K562 (cell line): Measurements from ENCODE around the gene ZNRD2. TPM values are rescaled to one million over a fixed set of nuclear protein-coding genes. Genes with fewer than 3 reads are reported as not detected.

Experiments
- ASH1L ChIP-seq: fragments of 450-650 bp; IDR thresholded peaks from 2 replicates; pipeline ENCODE4 v1.6.1; 2018; ENCODE audit warnings: borderline replicate concordance, mild to moderate bottlenecking, low read depth; ENCODE audit not compliant: partially characterized antibody
- CBFA2T3 ChIP-seq: fragments of 450-650 bp; IDR thresholded peaks from 2 replicates; pipeline ENCODE4 v1.6.1; 2017
- GATA2 ChIP-seq: sonication (generic); formaldehyde crosslinking; IDR thresholded peaks from 2 replicates; pipeline ENCODE4 v1.4.0; 2020; ENCODE audit warnings: mild to moderate bottlenecking, missing genetic modification reagents
- HCFC1 ChIP-seq: IDR thresholded peaks from 2 replicates; pipeline ENCODE4 v1.6.1; 2012; ENCODE audit warnings: low read depth, low read length, improper control_type of control experiment
- HDAC2 ChIP-seq: fragments of 450-650 bp; IDR thresholded peaks from 2 replicates; pipeline ENCODE4 v1.6.1; 2016; ENCODE audit warnings: mild to moderate bottlenecking
- HNRNPUL1 ChIP-seq: fragments of 200-400 bp; formaldehyde crosslinking; IDR thresholded peaks from 2 replicates; pipeline ENCODE4 v1.6.1; 2017; ENCODE audit warnings: low read length
- KLF1 ChIP-seq: fragments of 450-650 bp; IDR thresholded peaks from 2 replicates; pipeline ENCODE4 v1.6.1; 2016; ENCODE audit warnings: missing genetic modification characterization, missing compliant biosample characterization
- LEF1 ChIP-seq: fragments of 450-650 bp; IDR thresholded peaks from 2 replicates; pipeline ENCODE4 v1.6.1; 2016; ENCODE audit warnings: mild to moderate bottlenecking
- MAFF ChIP-seq: IDR thresholded peaks from 2 replicates; pipeline ENCODE4 v1.6.1; 2012; ENCODE audit warnings: low read length, improper control_type of control experiment
- MCM2 ChIP-seq: fragments of 450-650 bp; IDR thresholded peaks from 2 replicates; pipeline ENCODE4 v1.6.1; 2017; ENCODE audit warnings: low read depth, mild to moderate bottlenecking
- MTA2 ChIP-seq: fragments of 450-650 bp; IDR thresholded peaks from 2 replicates; pipeline ENCODE4 v1.6.1; 2016; ENCODE audit warnings: low read depth
- NCOA4 ChIP-seq: fragments of 450-650 bp; IDR thresholded peaks from 2 replicates; pipeline ENCODE4 v1.6.1; 2018; ENCODE audit warnings: mild to moderate bottlenecking; ENCODE audit not compliant: partially characterized antibody
- POLR2A ChIP-seq: fragments of 450-650 bp; conservative IDR thresholded peaks from 2 replicates; pipeline ENCODE4 v1.6.1; 2016
- POLR3A ChIP-seq: IDR thresholded peaks from 2 replicates; pipeline ENCODE4 v1.6.1; 2011; ENCODE audit warnings: borderline replicate concordance, mild to moderate bottlenecking, moderate library complexity; ENCODE audit not compliant: insufficient read length, insufficient read depth; ENCODE audit errors: extremely low read depth
- PTBP1 ChIP-seq: fragments of 200-400 bp; formaldehyde crosslinking; IDR thresholded peaks from 2 replicates; pipeline ENCODE4 v1.6.1; 2017; ENCODE audit warnings: low read depth, low read length
- SMAD2 ChIP-seq: fragments of 150-350 bp; IDR thresholded peaks from 2 replicates; pipeline ENCODE4 v1.6.1; 2014; ENCODE audit warnings: low read depth, mild to moderate bottlenecking, low read length
- STAT5A ChIP-seq: IDR thresholded peaks from 2 replicates; pipeline ENCODE4 v1.6.1; 2012; ENCODE audit warnings: low read length, inconsistent platforms, borderline replicate concordance
- TBP ChIP-seq: optimal IDR thresholded peaks from 2 replicates; pipeline ENCODE3; 2011; ENCODE audit warnings: low read depth, low read length, improper control_type of control experiment
- TGIF2 ChIP-seq: sonication (generic); formaldehyde crosslinking; IDR thresholded peaks from 2 replicates; pipeline ENCODE4 v1.8.1; 2022; ENCODE audit warnings: mild to moderate bottlenecking, missing genetic modification reagents, moderate library complexity
- TSHZ1 ChIP-seq: fragments of 250-450 bp; sonication (Bioruptor Pico); IDR thresholded peaks from 2 replicates; pipeline ENCODE4 v1.4.0; 2020; ENCODE audit warnings: mild to moderate bottlenecking, moderate library complexity
- ZBTB1 ChIP-seq: sonication (generic); formaldehyde crosslinking; IDR thresholded peaks from 2 replicates; pipeline ENCODE4 v1.8.1; 2023; ENCODE audit warnings: missing genetic modification reagents, low read depth, mild to moderate bottlenecking, borderline replicate concordance
- ZBTB17 ChIP-seq: fragments of 450-650 bp; formaldehyde crosslinking; IDR thresholded peaks from 2 replicates; pipeline ENCODE4 v1.4.0; 2020; ENCODE audit warnings: mild to moderate bottlenecking
- ZNF174 ChIP-seq: fragments of 250-450 bp; sonication (Bioruptor Pico); IDR thresholded peaks from 2 replicates; pipeline ENCODE4 v1.4.0; 2020; ENCODE audit warnings: mild to moderate bottlenecking
- ZNF232 ChIP-seq: sonication (generic); formaldehyde crosslinking; IDR thresholded peaks from 2 replicates; pipeline ENCODE4 v1.8.0; 2022; ENCODE audit warnings: mild to moderate bottlenecking, missing genetic modification reagents
- ZNF274 ChIP-seq: IDR thresholded peaks from 2 replicates; pipeline ENCODE4 v1.6.1; 2011; ENCODE audit warnings: low read depth, mild to moderate bottlenecking, low read length, moderate library complexity, borderline replicate concordance
- ZNF311 ChIP-seq: fragments of 250-450 bp; sonication (Bioruptor Pico); IDR thresholded peaks from 2 replicates; pipeline ENCODE4 v1.4.0; 2020; ENCODE audit warnings: mild to moderate bottlenecking, moderate library complexity
- ZNF431 ChIP-seq: sonication (generic); formaldehyde crosslinking; IDR thresholded peaks from 2 replicates; pipeline ENCODE4 v1.8.0; 2022; ENCODE audit warnings: mild to moderate bottlenecking, missing genetic modification reagents
- ZNF551 ChIP-seq: fragments of 250-450 bp; sonication (Bioruptor Pico); IDR thresholded peaks from 2 replicates; pipeline ENCODE4 v1.5.0; 2021; ENCODE audit warnings: mild to moderate bottlenecking, moderate library complexity
- ZNF75A ChIP-seq: fragments of 450-650 bp; formaldehyde crosslinking; IDR thresholded peaks from 2 replicates; pipeline ENCODE4 v1.4.0; 2020; ENCODE audit warnings: mild to moderate bottlenecking
- ZNF778 ChIP-seq: fragments of 450-650 bp; formaldehyde crosslinking; IDR thresholded peaks from 2 replicates; pipeline ENCODE4 v1.4.0; 2020; ENCODE audit warnings: mild to moderate bottlenecking, moderate library complexity
- ZNF780A ChIP-seq: fragments of 250-450 bp; sonication (Bioruptor Pico); IDR thresholded peaks from 2 replicates; pipeline ENCODE4 v1.5.0; 2021; ENCODE audit warnings: mild to moderate bottlenecking
- polyA plus RNA-seq, 8 experiments: library from polyadenylated mRNA; depleted of rRNA in 4 of 8; stranded (reverse) in 5 of 8; unstranded in 3 of 8; fragments of >200 nt; fragmentation: Nextera tagmentation in 2 of 8; fragmentation: Illumina TruSeq in 1 of 8; extraction: Ambion mirVana in 2 of 8; extraction: Trizol in 1 of 8; gene quantifications; 2 replicates each; pipeline versions ENCODE4 v1.2.1 to v1.2.3, GENCODE V29; 2011 to 2014; ENCODE audit warnings: inconsistent platforms in 1 of 8, missing spikeins in 1 of 8
- total RNA-seq, 7 experiments: library from RNA; depleted of rRNA in 6 of 7; stranded (reverse); fragments of >200 nt in 6 of 7; fragmentation: Illumina TruSeq in 2 of 7; extraction: Trizol in 2 of 7; gene quantifications; 2 replicates each; pipeline versions ENCODE4 v1.2.1 to v1.2.3, GENCODE V29; 2011 to 2021; ENCODE audit warnings: low replicate concordance in 1 of 7

ZNRD2 gene
- total and polyA plus RNA-seq, 9 of the 15 experiments (the other 6 are each of a cell fraction or from before 2014, with no cell fraction given) = 13.4 to 129 (median 60.4) TPM

- no peak for TF ChIP-seq ZNF551 (CRISPR knock-in tag)
- TF ChIP-seq CBFA2T3 = no peak
- no peak for TF ChIP-seq ZNF778 (CRISPR knock-in tag)
- no peak for TF ChIP-seq ASH1L
- no peak for TF ChIP-seq MAFF
- TF ChIP-seq ZNF75A = no peak
- 0 out of 2 replicates have a peak, but pooled peaks have one; percentile 22 for TF ChIP-seq KLF1
- TF ChIP-seq PTBP1 = no peak
- no peak for TF ChIP-seq LEF1
- TF ChIP-seq ZNF232 (CRISPR knock-in tag) = 0 out of 2 replicates have a peak, but pooled peaks have one; percentile 25
- TF ChIP-seq MCM2 = no peak
- TF ChIP-seq TSHZ1 (CRISPR knock-in tag) = no peak
- peak; percentile 69 for TF ChIP-seq HDAC2
- TF ChIP-seq ZNF780A = no peak
- TF ChIP-seq ZNF311 (CRISPR knock-in tag) = no peak
- 0 out of 2 replicates have a peak, but pooled peaks have one; percentile 27 for TF ChIP-seq MTA2
- TF ChIP-seq POLR3A = no peak
- no peak for TF ChIP-seq GATA2 (CRISPR knock-in tag)
- TF ChIP-seq ZBTB1 (CRISPR knock-in tag) = 0 out of 2 replicates have a peak, but pooled peaks have one; percentile 56
- TF ChIP-seq ZNF274 = no peak
- peak; percentile 53 for TF ChIP-seq TBP
- TF ChIP-seq TGIF2 = no peak
- no peak for TF ChIP-seq HCFC1
- TF ChIP-seq ZNF431 (CRISPR knock-in tag) = no peak
- no peak for TF ChIP-seq SMAD2
- TF ChIP-seq ZNF174 = no peak
- peak; percentile 26; the same call in 1 of the 2 replicates for TF ChIP-seq ZBTB17 (CRISPR knock-in tag)
- TF ChIP-seq NCOA4 = no peak
- peak; percentile 69 for TF ChIP-seq POLR2A
- TF ChIP-seq STAT5A = no peak
- TF ChIP-seq HNRNPUL1 = no peak
These were observed 29.8 kb upstream of the ZNRD2 start (continued) for GRCh38 chr11:65540290-65541092.
